Activated effector memory CD4-positive, alpha-beta T cell treated with anti-CD3 and anti-CD28 coated beads, Interleukin-2, amount 50 U/mL, for 16 hours (primary cell): ENCODE results near the gene PPP6C.
"Not testable (repeated sequence)": the region's sequence is repeated elsewhere in the genome, so short reads cannot be mapped to it uniquely, and the experiment has no call there.

Experiments
- DNase-seq: peaks from one replicate; pipeline ENCODE4 v3.0.0-alpha.2; 2020

Gene PPP6C

DNA sequence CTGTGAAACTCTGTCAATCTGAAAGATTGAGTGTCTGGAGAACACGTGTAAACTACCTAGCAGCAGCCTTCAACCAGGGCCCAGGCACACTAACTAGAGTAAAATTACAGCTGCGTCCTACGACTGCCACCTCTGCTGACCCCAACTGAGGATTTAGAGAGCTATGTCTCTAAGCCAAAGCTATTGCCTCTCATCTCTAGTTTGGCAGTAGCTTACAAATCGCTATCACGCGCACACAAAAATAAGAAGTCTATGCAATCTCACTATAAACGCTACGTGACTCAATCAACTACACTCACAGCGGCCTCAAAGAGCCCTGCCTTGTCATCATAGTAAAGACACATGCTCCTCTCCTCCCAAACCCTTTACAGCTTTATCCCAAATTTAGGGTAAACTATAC lies 8.7 kb downstream of the PPP6C start:
- DNase-seq: no peak

DNA sequence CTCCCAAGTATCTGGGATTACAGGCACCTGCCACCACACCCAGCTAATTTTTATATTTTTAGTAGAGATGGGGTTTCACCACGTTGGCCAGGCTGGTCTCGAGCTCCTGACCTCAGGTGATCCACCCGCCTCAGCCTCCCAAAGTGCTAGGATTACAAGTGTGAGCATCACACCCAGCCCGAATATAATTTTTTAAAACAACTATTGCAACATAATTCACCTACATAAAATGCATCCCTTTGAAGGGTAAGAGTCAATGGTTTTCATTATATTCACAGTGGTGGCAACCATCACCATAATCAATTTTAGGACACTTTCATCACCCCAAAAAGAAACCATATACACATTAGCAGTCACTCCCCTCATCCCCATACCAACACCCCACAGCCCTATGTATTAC lies 9.8 kb downstream of the PPP6C start:
- DNase-seq: not testable (repeated sequence)

DNA sequence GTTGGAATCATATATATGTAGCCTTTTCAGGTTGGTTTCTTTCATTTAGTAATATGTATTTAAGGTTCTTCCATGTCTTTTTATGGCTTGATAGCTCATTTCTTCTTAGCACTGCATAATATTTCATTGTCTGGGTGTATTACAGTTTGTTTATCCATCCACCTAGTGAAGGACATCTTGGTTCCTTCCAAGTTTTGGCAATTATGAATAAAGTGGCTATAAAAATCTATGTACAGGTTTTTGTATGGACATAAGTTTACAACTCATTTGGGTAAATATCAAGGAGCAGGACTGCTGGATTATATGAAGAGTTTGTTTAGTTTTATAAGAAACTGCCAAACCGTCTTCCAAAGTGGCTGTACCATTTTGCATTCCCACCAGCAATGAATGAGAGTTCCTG lies 11.7 kb downstream of the PPP6C start:
- no peak for DNase-seq

DNA sequence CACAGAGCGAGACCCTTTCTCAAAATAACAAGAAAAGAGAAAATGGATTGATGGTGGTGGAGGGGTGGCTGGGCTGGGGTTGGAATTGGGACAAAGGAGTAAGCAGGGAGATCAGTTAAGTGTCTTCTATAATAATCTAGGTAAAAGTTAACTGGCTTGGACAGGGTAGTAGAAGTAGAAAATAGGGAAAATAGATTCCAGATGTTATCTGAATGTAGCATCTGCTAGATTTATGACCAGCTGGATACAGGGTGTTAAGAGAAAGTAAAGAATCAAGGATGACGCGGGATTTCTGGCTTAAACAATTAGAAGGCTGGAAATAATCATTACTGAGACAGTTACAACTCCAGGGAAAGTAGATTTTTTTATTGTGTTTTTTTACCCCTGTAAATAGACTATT lies 13.0 kb downstream of the PPP6C start:
- DNase-seq: no peak

DNA sequence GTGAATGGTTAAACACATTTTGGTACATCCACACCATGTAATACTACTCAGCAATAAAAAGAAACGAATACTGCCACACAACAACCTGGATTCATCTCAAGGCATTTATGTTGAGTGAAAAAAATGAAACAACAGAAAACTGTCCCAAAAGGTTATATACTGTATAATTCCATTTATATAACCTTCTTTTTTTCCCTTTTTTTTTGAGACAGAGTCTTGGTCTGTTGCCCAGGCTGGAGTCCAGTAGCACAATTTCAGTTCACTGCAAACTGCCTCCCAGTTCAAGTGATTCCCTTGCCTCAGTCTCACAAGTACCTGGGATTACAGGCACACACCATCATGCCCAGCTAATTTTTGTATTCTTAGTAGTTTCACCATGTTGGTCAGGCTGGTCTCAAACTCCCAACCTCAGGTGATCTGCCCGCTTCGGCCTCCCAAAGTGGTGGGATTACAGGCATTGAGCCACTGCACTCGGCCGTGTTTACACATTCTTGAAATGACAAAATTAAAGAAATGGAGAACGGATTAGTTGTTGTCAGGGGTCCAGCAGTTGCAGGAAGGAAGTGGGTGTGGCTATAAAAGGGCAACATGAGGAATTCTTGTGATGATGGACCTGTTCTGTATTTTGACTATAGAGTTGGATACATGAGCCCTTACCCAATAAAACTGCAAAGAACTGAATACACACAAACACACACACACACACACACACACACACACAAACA lies 17.4 kb downstream of the PPP6C start:
- no peak for DNase-seq

DNA sequence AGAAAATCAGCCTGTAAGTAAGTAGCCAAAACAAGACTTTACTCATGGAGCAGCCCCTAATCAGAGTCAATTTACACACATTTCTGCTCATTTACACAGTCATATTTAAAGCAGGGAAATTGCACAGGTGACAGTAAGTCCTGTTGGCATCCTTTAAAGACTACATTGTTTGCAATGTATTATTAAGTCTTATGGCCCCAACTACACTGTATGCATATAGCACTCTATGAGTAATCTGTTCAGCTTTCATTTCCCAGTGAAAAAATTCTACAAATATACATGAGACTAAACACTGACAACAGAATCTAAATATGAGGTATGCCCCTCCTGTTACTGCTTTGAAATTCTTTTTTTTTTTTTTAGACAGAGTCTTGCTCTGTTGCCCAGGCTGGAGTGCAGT lies 19.7 kb downstream of the PPP6C start:
- no peak for DNase-seq

DNA sequence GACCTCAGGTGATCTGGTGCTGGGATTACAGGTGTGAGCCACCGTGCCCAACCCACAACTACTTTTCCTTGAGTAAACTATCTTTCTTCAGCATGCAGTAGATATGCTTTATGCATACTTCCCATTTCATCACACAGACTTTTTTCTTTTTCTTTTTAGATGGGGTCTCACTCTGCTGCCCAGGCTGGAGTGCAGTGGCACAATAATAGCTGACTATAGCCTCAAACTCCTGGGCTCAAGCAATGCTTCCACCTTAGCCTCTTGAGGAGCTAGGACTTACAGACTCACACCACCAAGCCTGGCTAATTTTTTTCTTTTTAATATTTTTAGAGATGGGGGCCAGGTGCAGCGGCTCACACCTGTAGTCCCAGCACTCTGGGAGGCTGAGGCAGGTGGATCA lies 22.8 kb downstream of the PPP6C start:
- DNase-seq: no peak

DNA sequence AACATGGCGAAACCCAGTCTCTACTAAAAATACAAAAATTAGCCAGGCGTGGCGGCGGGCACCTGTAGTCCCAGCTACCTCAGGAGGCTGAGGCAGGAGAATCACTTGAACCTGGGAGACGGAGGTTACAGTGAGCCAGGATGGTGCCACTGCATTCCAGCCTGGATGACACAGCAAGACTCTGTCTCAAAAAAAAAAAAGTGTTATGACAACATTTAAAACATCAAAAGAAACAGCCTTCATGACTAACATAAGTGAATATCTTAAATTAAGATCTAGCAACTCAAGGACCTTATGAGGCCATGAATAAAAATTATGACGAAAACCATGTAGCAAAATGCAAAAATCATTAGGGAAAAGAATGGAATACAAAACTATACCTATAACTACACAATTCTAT lies 26.7 kb downstream of the PPP6C start:
- DNase-seq: not testable (repeated sequence)

DNA sequence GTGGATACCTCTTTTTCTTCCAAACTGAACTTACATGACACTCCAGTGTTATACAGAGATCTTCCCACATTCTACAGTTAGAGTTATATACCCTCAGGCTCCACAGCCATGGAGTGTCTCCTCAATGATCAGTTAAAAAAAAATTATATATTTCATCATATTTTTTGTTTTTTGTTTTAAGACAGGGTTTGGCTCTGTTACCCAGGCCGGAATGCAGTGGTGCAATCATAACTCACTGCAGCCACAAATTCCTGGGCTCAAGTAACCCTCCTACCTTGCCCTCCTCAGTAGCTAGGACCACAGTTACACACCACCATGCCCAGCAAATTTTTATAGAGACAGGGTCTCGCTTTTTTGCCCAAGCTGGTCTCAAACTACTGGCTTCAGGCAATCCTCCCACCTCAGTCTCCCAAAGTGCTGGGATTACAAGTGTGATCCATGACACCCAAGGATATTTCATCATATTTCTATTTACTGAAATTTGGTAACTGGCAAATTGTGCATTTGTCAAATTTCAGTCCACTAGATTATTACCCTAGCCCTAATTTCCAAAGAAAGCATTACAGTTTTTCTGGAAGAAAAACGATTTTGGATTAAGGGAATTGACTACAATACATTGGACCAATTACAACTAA lies 28.2 kb downstream of the PPP6C start:
- DNase-seq: no peak

DNA sequence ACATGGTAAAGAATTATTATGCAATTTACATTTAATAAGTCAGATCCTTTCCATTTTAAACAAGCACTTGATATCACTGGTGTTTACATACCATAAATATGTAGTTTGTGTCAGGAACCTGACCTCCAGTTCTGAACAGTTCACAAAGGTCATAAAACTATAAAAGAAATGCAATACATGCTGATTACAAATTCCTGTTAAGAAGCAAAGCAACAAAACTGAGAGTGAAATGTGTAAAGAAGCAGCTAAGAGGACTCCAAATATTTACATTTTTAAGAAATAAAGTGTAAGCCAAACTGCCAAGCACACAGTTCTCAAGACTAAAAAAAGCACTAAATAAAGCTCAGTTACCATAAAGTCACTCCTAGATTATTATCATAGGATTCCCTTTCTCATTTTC lies 28.9 kb downstream of the PPP6C start:
- DNase-seq: no peak

DNA sequence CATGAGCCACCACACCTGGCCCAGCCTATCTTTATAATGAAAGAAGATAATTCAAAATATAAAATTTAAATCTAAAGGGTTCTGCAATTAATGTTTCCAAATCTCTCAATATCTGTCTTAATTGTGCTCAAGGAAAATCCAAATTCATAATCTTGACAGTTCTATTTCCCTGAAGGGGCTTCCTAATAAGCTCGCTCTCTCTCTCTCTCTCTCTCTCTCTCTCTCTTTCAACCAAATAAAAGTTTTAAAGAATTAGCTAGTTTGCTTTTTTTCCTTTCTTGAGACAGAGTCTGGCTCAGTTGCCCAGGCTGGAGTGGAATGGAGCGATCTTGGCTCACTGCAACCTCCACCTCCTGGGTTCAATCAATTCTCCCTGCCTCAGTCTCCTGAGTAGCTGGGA lies 33.1 kb downstream of the PPP6C start:
- DNase-seq: no peak

DNA sequence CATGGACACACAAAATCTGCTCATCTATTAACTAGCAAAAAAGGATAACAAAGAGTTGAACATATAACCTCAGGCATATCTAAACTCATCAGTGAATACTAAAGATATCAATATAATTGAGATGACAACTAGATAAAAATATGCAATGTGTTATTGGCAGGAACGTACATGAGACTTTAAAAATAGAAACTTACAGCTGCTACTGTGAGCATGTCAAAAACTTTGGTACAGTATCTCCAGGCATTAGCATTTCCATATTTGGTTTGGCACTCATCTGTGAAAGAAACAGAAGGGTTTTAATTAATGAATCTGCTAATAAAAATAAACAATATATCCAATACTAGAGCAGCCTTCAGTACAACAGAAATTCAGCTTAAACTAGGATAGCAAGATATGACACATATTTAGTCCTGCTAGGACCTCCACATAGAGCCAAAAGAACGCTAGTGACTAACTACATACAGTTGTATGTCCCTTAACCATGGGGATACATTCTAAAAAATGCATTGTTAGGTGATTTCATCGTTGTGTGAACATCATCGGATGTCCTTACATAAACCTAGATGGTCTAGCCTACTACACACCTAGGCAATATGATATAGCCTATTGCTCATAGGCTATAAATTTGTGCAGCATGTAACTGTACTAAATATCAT lies 35.8 kb downstream of the PPP6C start:
- no peak for DNase-seq

DNA sequence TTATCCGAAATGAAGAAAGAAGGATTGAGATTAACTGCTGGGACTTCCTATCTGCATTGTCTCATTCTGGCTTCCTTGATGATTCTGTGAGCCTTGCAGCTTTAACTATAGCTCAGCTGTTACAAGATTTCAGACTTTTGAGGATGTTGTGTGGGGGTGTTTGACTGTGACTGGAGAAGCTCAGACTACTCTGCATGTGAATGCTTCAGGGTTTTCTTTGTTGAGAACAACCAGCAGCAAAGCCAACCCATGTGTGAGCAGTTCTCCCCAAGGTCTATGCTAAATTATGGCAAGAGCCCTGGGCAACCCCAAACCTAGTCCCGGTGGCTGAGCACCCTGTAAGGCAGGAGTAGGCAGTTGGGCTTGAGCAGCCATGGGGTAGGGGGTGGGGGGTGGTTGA lies 37.9 kb downstream of the PPP6C start:
- no peak for DNase-seq

DNA sequence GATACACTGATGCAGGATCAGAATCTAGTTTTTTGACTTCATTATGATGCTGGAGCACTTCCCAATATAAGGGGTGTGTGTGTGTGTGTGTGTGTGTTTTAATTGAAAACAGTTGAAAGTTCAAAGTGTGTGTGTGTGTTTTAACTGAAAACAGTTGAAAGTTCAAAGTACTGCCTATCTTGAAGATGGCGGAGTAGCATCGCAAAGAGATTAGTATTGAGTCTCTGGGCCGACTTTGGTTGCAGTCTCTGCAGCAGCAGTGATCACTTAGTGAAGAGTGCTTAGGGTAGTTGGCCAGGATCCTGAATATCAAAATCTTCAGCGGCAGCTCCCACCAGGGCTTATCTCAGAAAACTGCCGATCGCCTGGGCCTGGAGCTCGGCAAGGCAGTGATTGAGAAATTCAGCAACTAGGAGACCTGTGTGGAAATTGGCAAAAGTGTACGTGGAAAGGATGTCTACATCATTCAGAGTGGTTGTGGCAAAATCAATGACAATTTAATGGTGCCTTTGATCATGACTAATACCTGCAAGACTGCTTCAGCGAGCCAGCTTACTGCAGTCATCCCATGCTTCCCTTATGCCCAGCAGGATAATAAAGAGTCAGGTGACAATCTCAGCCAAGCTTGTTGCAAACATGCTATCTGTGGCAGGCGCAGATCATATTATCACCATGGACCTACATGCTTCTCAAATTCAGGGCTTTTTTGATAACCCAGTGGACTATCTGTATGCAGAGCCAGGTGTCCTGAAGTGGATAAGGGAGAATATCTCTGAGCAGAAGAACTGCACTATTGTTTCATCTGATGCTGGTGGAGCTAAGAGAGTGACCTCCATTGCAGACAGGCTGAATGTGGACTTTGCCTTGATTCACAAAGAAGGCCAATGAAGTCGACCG lies 39.0 kb downstream of the PPP6C start:
- no peak for DNase-seq

DNA sequence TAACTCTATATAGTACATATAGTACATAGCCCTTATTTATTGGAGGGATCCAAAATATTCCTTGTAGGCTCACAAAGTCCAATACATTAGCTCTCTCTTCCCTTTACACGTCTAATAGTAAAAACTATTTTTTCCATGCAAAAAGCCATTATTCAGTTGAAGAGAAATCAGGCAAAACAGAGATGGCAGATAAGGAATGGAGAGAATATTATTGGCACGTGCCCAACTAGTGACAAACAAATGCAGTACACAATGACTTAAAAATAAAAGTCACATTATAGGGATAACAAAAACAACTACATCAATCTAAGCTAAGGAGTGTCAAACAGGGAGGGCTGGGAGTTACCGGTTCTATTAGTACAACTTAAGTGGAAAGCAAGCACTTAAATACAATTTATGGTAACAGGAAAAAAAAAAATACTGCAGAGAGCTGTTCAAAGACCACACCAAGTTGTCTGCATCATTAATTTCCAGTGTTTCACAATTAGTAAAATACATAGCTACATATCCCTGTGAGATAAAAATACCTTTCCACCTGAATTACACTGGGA lies 42.1 kb downstream of the PPP6C start:
- DNase-seq: no peak

DNA sequence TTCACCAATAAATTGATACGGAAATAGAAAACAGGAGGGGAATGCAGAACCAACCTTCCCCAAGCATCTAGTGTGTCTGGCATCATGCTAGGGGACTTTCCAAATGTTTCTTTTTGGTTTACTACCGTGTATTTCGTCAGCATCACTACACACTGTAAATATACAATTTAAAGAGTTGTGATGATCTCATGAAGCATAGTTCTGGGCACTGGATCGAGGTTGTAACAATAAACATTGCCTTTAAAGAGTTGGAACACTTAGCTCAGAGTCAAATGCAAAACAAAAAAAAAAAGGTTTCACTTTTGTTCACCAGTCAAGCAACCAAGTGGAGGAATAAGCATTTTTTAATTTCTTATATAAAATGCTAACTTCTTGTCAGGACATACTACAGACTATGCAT lies 43.4 kb downstream of the PPP6C start:
- no peak for DNase-seq

DNA sequence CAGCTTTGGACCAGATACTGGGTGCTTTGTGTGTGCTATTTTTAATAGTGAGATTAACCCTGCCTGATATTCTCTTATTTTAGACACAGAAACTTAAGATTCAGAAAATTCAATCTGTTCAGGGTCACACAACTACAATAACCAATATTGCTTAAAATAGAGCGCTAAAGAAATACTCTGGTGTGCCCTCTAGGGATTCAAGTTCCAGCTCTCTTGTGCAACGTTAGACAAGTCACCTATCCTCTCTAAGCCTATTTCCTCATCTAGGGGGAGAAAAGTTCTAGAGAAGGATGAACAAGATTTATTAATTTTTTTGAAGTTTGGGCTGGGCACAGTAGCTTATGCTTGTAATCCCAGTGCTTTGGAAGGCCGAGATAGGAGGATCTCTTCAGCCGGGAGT lies 44.2 kb downstream of the PPP6C start:
- DNase-seq: no peak

DNA sequence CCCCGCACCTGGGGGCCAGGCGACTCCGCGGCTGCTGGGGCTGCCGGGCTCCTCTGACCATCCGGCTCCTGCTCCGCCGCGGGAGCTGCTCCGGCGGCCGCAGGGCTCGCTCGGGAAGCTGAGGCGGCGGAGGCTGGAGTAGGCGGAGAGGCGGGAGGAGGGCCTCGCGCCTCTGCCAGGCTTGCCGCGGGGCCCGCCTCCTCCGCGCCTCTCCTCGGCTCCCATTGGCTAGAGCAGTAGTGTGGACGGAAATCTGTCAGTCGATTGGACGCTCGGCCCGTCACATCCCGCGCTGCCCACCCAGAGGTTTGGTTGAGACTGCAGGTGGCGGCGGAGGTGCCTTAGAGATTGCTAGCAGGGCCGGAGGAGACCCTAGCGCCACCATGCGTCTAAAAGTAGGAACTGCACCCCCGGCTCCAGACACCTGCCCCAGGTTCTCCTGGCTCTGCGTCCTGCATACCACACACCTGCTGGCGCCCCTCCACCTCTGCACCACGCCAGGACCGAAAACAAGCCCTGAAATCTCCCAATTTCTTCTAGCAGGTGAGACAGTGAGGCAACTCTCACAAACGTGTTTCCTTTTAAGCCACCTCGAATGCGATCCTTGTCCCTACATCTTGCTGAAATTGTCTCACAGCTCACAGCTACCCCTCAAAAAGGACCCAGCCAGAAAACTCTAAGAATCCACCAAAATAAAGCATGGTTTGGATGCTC lies 46.1 kb downstream of the PPP6C start, which contains the start of gene SCAI:
Gene SCAI, minus strand, starts transcription at position 152 of the 714 bp plus-strand sequence. Its CDS starts 91 bp downstream, at position 61.
- peak; percentile 99 for DNase-seq

DNA sequence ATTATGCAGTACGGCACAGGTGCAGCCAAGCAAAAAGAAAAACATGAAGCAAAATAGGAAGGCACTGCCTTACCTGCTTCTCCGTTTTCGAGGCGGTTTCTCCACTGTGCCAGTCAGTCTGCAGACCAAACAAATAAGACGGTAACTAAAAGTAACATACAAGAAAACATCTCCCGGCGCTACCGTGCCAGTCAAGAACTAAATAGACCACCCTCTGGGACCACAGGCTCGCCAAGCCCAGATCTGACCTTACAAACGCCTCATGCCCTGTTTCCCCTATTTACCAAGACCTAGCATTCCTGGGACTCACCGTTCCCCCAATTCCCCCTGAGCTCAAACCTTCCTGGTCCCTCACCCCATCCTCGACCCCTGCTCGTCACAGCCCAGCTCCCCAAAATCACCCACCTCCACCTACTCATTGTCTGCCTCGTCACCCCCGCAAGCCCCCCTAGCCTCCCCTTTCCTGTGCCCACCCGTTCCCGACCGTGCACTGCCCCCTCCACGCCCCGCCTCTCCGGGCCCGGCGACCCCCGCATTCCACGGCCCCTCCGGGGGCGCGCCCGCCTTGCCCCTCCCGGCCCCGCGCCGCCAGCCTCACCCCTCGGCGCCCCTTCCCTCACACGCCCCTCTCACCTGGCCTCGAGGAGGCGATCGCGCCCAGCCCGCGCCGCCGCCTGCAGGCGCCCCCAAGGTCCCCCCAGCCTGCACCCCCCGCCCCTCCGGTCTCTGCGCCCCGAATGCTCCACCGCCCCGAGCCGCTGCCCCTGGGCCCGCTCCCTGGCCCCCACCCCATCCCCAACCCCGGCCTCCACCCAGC lies 46.8 kb downstream of the PPP6C start:
- DNase-seq: no peak

DNA sequence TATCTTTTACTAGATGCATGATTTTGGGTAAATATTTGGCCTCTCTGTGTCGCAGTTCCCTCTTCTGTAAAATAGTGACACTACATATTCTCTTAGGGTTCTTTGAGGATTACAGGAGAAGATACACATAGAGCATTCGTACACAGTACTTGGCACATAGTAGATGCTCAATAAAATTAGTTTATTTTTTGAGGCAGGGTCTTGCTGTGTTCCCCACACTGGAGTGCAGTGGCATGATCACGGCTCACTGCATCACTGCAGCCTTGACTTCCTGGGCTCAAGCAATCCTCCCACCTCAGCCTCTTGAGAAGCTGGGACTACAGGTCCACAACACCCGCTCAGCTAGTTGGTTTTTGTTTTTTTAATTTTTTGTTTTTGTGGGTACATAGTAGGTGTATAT lies 47.9 kb downstream of the PPP6C start:
- no peak for DNase-seq

DNA sequence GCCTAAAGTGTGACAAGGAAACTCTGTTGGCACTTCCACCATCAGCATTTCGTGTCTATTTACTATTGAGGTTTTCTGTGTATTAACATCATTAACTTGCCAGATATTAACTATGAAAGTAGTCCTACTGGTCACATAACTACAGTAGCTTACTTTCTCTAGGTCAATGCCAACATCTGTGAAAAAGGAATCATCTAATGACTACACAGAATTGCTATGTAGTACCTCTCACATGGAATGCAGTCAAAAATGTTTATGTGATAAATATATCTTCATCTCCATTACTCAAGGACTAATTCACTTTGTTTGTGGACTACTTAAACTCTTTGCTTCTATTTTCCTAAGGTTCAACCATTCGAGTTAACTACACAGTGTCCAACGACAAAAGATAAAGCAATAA lies 48.4 kb downstream of the PPP6C start:
- no peak for DNase-seq
